ENCODE results near the gene LOX.

The LOX gene

DNA sequence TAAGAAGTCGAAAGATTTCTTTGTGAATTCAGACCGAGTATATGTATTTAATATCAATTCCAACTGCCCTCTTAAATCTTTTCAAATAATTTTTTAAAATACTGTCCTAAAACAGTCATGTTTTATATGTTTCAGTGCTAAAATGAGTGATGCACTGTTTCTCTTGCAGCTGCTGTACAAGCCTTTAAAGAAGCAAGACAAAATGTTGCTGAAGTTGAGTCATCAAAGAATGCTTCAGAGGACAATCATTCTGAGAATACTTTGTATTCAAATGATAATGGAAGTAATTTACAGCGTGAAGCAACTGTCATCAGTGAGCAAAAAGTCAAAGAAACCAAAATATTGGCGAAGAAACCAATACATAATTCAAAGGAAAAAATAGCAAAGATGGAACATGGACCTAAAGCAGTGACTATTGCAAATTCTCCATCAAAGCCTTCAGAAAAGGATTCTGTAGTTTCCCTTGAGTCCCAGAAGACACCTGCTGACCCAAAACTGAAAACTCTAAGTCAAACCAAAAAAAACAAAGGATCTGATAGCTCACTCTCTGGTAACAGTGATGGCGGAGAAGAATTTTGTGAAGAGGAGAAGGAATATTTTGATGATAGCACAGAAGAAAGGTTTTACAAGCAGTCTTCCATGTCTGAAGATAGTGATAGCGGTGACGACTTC lies 58.0 kb downstream of the LOX start:
- H3K36me3 ChIP-seq (ENCODE audit: insufficient read depth, low read length): peaks cover 42% of the 10 kb centered on the region
- no peak overlapping the region for H3K4me3 ChIP-seq (ENCODE audit: low read depth, low read length)
- H3K79me2 ChIP-seq (ENCODE audit: control insufficient read depth, insufficient read depth, low read length, unreplicated experiment): peaks cover 4% of the 10 kb centered on the region
- H3K27me3 ChIP-seq (ENCODE audit: insufficient read depth, low read length): no peaks in the 10 kb centered on the region
- no peak overlapping the region for H3K27ac ChIP-seq (ENCODE audit: low read depth, low read length)
- no peaks in the 10 kb centered on the region for H3K4me1 ChIP-seq (ENCODE audit: control insufficient read depth, insufficient read depth, low read length, unreplicated experiment)
- no peak overlapping the region for H2AFZ ChIP-seq (ENCODE audit: low read length, unreplicated experiment)

DNA sequence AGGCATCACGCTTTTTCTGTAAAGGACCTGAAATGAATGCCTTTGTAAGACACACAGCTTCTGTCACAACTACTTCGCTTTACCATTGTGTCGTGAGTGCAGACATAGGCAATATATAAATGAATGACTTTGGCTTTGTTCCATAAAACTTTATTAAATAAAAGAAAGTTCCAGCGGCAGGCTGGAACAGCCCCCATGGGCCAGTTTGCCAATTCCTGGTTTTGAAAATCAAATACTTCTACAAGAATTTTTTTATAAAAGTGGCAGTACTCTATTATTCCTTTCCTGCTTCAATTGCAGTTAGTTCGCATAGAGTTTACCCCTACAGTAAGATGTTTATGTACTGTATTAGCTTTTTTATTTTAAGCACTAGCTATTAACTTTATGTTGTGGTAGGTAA lies 62.6 kb downstream of the LOX start:
- peaks cover 7% of the 10 kb centered on the region for H3K36me3 ChIP-seq (ENCODE audit: insufficient read depth, low read length)
- no peak overlapping the region for H2AFZ ChIP-seq (ENCODE audit: low read length, unreplicated experiment)
- H3K27me3 ChIP-seq (ENCODE audit: insufficient read depth, low read length): no peaks in the 10 kb centered on the region
- H3K4me3 ChIP-seq (ENCODE audit: low read depth, low read length): no peak overlapping the region
- H3K4me1 ChIP-seq (ENCODE audit: control insufficient read depth, insufficient read depth, low read length, unreplicated experiment): peaks cover 12% of the 10 kb centered on the region
- H3K79me2 ChIP-seq (ENCODE audit: control insufficient read depth, insufficient read depth, low read length, unreplicated experiment): peaks cover 7% of the 10 kb centered on the region
- H3K27ac ChIP-seq (ENCODE audit: low read depth, low read length): no peak overlapping the region

DNA sequence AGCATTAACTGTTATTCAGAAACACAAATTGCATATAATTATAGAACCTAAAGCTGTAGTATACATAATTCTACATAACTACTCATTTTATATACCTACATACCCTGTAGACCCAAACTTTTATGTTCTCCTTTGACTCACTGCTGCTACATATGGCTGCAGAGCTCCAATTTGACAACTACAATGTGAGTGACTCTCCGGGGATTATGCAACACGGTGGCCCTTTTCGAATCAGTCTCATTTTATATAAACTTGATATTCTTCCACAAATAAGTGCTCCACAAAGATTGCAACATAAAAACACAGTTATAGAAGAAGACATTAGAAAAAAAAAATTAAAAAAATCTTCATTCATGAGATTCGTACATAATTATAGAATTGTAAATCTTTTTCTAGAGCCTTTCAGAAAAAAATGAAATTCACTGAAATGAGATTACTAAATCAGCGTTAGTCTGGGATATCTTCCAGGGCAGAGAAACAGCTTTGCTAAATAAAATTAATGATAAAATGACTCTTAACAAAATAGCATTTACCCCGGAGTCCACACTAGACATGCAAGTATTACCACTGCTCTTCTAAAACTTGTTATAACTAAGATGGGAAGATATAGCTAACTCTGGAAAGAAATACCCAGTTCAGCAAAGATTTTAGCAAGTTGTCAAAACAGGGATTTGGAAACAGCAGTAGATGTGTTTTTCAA lies 63.7 kb downstream of the LOX start:
- Histone ChIP-seq H3K27me3 (ENCODE audit: insufficient read depth, low read length) (no peaks in the 10 kb centered on the region), H3K4me3 (ENCODE audit: low read depth, low read length) (no peak overlapping the region), H2AFZ (ENCODE audit: low read length, unreplicated experiment) (no peak overlapping the region), H3K27ac (ENCODE audit: low read depth, low read length) (no peak overlapping the region), H3K36me3 (ENCODE audit: insufficient read depth, low read length) (no peaks in the 10 kb centered on the region), H3K4me1 (ENCODE audit: control insufficient read depth, insufficient read depth, low read length, unreplicated experiment) (peaks cover 12% of the 10 kb centered on the region), H3K79me2 (ENCODE audit: control insufficient read depth, insufficient read depth, low read length, unreplicated experiment) (peaks cover 11% of the 10 kb centered on the region)
